Erythroblast (primary cell): Measurements from ENCODE around the gene SLC38A3.
"Not testable (repeated sequence)": the region's sequence is repeated elsewhere in the genome, so short reads cannot be mapped to it uniquely, and the experiment has no call there.

ENCODE experiments used
- DNase-seq, 2 experiments: peaks; one replicate each; lab custom pipeline; 2025; lab: John Stamatoyannopoulos, UW
- GATA1 ChIP-seq: IDR thresholded peaks from 2 replicates; pipeline ENCODE4 v1.6.1; 2011; ENCODE audit warnings: low read depth, mild to moderate bottlenecking, control low read depth, low read length, moderate library complexity
- POLR2A ChIP-seq: IDR thresholded peaks from 2 replicates; pipeline ENCODE4 v1.6.1; 2011; ENCODE audit warnings: mild to moderate bottlenecking, low read length

The SLC38A3 gene

DNA sequence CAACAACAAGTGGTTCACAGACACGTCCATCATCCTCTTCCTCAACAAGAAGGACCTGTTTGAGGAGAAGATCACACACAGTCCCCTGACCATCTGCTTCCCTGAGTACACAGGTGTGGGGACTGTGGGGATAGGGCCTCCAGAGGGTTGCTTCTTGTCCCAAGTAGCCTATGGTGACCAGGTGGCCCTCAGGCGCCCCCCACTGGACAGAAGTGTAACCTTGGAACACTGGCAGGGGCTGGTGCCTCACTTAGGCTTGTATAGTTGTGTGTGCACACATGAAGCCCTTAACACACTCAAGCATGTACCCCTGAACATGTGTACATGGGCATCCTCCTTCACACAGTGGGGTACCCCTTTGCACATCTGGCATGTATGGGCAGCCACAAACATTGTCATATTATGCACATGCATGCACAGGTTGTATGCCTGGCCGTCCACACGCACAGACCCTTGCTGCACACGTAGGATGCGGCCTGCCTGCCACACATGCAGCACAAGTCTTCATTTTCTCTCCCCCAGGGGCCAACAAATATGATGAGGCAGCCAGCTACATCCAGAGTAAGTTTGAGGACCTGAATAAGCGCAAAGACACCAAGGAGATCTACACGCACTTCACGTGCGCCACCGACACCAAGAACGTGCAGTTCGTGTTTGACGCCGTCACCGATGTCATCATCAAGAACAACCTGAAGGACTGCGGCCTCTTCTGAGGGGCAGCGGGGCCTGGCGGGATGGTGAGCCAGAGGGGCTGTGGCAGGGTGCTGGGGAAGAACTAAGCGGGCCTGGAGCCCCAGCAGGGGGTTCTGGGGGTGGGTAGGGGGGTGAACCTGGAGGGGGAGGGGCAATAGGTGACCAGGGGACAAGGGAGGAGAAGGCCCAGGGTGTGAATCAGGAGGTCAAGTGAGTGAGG is 52.2 kb downstream of the SLC38A3 start:
- peak; percentile 57 to 66 for DNase-seq

DNA sequence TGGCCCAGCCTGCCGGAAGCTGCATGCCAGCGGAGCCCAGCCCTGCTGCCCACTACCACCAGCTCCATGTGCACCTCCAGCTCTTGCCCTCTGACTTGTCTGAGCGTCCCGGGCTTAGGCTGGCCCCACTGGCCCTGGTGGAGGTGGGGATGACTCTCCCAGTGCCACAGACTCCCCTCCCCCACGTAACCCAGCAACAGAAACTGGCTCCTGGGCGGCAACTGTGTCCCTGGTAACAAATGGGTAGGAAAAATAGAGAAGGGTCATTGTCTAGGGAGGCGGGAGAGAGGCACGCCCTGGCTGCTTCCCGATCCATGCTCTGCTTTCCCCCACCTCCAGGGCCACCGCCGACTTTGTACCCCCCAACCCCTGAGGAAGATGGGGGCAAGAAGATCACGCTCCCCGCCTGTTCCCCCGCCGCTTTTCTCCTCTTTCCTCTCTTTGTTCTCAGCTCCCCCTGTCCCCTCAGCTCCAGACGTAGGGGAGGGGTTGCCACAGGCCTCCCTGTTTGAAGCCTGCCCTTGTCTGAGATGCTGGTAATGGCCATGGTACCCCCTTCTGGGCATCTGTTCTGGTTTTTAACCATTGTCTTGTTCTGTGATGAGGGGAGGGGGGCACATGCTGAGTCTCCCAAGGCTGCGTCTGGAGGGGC is 53.1 kb downstream of the SLC38A3 start:
- no peak for TF ChIP-seq POLR2A
- no peak for TF ChIP-seq GATA1

More for the DNA sequence above, 52.2 kb downstream of the SLC38A3 start:
- TF ChIP-seq GATA1 (no peak), POLR2A (no peak)

DNA sequence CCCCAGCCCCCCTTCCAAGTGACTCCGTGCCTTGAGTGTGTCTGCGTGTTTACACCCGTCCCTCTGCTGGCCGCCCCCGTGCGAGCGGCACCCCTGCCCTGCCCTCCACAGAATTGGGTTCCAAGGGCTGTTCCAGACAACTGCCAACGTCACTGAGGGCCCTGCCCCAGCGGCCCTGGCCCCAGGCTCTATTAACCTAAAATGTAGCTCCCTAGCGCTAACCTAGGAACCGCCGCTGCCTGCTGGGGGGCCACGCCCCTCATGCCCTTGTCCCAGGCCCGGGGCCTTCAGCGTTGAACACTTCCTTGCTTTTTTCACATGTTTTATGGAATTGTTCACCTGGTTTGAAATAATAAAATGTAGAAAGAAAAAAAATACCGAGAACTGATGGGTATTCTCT is 53.9 kb downstream of the SLC38A3 start:
- DNase-seq, result no peak
- TF ChIP-seq POLR2A (no peak), GATA1 (no peak)

More for the DNA sequence above, 53.1 kb downstream of the SLC38A3 start:
- DNase-seq, result no peak

DNA sequence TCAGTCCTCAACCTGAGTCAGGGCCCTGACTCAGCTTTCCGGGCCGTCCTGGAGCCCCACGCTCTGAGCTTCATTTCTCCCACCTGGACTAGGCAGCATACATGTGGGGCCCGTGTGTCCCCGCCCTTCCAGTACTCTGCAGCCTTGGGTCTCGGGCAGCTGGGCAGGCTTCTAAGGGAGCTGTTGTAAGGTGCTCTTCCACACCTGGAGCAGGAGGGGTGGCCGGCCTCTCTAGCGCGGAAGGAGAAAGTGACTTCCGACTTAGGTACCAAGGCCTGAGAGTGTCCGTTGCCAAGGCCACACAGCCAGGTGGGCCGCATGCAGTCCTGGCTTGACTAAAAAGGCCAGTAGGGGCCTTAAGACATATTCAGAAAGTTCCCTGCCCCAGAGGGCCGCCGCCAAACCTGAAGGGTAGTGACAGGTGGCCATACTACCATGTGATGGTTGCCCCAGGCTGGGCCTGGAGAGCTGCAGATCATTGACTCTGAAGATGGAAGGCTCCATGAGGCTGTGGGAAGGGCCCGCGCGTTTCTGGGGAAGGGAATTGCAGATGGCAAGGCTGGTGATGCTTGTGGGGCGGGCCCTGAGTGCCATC is 54.5 kb downstream of the SLC38A3 start:
- no peak for TF ChIP-seq GATA1
- TF ChIP-seq POLR2A, result no peak
- DNase-seq, result no peak

DNA sequence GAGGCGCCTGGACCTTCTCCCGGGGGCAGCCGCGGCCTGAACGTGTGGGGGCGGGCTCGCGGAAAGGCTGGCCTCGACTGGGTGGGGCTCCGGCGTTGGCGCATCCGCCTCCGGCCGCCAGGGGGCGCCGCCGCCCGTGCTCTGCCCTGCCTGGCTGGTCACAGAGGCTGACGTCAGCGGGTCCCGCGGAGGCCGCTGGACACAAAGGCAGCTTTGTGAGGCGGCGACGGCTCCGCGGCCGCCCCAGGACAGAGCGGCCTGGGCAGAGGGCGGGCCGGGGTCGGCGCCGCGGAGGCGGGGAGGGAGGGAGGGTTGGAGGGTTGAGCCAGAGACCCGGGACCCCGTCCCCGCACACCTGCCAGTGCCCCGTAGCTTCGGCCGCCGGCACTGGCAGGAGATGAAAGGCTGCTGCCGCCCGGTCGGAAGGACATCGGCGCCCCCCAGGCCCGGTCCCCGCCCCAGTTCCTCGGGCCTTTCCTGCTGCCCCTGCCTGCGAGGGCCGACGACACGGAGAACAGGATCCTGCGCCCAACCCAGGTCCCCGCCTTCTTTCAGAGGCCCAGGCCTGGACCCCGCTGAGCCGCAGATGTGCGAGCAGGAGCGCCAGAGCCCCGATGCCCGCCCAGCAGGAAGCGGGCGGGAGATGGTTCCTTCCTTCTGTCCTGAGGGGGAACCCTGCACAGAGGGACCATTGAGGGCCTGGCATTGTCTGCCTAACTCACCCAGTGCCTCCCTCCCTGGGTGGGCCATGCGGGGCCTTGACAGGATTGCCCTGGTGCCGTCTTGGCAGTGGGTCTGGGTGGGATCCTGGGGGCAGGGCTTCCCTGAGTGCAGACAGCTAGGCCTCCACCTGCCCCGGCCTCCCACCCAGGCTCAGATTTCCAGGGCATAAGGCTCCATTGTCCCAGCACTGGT is 55.2 kb downstream of the SLC38A3 start:
- DNase-seq, result peak; percentile 90 to 95
- peak; percentile 20 for TF ChIP-seq POLR2A
- TF ChIP-seq GATA1, result no peak

DNA sequence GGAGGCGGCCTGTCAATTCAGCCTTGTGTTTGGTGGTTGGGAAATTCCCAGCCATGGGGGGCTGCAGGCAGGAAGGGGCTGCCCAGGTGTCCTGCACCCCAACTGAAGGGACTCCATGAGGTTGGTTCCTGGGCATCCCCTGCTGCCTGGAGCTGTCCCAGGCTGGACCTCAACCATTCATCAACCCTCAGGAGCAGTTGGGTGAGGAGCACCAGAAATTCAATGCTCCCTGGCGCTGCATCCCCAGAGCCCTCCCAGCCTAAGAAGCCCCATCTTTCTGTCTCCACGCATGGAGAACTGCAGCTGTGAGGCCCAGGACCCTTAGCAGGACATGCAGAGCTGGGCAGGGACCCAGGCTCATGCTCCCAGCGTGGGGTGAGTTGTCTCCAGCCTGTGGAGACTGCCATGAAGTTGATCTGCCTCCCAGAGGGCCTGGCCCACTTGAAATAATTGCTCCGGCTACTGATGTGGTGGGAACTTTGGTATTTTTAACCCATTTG is 55.9 kb downstream of the SLC38A3 start:
- TF ChIP-seq POLR2A (no peak), GATA1 (no peak)
- no peak for DNase-seq

DNA sequence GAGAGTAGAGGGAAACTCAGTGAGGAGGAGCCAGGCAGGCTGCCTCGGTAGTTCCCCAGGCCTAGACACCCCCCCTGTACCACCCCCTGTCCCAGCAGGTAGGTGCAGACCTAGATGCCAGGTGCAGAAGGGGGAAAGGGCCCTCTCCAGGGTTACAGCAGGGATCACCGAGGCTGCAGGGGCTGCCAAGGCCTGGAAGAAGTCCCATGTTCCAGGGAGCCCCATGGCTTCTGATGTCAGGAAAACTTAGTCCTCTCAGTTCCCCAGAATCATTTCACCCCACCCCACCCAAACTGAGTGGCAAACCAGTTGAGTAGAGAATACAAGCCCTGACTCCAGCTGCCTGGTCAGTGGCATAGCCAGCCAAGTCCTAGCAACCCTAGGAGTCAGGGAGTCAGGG is 56.4 kb downstream of the SLC38A3 start:
- no peak for DNase-seq
- TF ChIP-seq POLR2A (no peak), GATA1 (no peak)

DNA sequence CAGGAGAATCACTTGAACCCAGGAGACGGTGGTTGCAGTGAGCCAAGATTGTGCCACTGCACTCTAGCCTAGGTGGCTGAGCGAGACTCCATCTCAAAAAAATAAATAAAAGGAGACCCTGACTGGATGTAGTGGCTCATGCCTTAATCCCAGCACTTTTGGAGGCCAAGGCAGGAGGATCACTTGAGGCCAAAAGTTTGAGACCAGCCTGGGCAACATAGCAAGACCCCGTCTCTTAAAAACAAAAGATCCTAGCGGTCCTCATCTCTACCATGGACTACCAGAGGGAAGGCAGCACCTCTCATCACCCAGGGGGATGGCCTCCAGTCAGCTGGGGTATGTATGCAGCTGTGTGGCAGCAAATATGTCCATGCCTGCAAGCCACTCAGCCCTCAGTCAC is 57.1 kb downstream of the SLC38A3 start:
- not testable (repeated sequence) for DNase-seq

DNA sequence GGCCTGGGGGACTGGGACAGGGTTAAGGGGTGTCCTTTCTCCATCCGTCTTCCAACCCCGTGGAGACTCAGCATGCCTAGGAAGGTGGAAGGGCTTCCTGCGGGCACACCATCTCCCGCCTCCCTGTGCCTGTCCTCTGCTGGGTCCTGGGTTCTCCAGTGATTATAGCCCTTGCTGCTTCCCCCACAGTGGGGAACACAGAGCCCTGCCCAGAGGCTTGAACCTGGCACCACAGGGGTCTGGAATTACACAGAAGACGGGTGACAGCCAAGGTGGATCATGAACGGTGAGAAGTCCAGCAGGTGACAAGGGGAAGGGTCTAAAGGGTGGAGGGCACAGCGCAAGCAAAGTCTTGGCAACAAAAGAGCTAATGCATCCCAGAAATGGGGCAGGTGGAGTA is 57.7 kb downstream of the SLC38A3 start:
- no peak for DNase-seq
- TF ChIP-seq POLR2A, result no peak
- TF ChIP-seq GATA1, result no peak

DNA sequence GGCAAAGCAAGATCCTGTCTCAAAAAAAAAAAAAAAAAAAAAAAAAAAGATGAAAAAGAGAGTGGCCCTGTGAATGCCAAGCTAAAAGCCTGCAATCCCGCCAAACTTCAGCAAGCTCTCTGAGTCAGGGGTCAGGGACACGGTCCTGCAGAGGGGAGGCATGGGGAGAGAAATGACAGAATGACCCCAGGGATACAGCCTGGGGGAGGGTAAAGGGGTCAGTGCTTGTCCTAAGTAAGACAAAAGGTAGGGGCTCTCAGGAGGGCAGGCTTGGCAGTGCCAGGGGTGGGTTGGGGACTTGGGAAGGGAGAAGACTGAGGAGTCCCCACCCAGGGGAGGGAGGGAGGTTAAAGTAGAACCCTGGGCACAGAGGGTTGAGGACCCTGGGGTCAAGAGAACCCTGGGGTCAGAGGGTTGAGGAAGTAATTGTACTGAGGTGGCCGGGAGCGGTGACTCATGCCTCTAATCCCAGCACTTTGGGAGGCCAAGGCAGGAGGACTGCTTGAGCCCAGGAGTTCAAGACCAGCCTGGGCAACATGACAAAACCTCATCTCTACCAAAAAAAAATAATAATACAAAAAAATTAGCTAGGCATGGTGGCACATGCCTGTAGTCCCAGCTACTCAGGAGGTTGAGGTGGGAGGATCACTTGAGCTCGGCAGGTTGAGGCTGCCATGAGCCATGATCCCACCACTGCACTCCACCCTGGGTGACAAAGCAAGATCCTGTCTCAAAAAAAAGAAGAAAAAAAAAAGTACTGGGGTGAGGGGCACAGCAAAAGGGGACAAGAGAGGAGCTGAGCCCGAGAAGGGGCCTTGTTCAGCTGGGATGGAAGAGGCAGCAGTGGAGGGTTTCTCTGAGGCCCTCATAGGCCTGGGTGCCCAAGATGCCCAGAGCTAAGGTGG is 58.7 kb downstream of the SLC38A3 start:
- no peak for DNase-seq
- TF ChIP-seq POLR2A, result no peak
- TF ChIP-seq GATA1, result no peak

DNA sequence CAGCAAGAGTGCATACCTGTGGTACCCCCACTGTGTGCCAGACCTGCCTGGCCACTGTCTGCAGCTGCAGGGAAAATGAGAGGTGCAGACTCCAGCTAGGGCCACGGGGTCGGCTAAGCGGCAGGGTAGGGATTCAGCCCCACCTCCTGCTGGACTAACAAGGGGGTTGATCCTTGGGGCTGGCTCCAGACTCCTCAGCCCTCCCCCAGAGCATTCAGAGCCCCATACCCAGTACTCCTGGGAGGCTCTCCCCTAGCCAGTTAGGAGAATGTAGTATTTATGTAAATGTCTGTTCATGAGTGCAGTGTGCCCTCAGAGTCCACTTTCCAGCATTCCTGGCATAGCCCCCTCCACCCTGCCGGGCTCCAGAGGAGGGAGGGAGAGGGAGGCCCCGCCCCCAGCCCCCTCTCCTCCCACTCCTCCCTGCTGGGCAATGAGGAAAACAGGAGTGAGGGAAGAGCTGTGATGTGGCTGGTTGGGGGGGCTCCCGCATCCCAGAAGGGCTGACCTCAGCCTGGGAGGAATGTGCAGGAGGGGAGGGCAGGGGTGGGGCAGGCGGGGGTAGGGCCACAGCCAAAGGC is 59.4 kb downstream of the SLC38A3 start:
- DNase-seq, result no peak

More for the DNA sequence above, 59.4 kb downstream of the SLC38A3 start:
- TF ChIP-seq POLR2A (no peak), GATA1 (no peak)
